GM12878 (cell line): ENCODE measurements around the gene MAML2. TPM values are rescaled to one million over a fixed set of nuclear protein-coding genes. Genes with fewer than 3 reads are reported as not detected.

ENCODE experiments used
- ATAC-seq: fragments of 200-7000 bp; cut with Tn5 transposase; 3 replicates; pipeline ENCODE4 v1.9.1; 2020; ENCODE audit warnings: mild to moderate bottlenecking, moderate library complexity
- BruUV-seq: library from RNA; stranded (reverse); fragments of 400-500 nt; replicated peaks from 2 replicates; lab custom pipeline; 2021; lab: Mats Ljungman, UMichigan
- CTCF ChIA-PET: fragments of 300-600 bp; sonication (Branson Sonifier 250); formaldehyde crosslinking; extraction: SDS; loops from one replicate; lab custom pipeline; 2021; ENCODE audit warnings: inconsistent platforms; lab: Yijun Ruan, JAX
- POLR2A ChIA-PET: fragments of 350-600 bp; formaldehyde crosslinking; extraction: SDS; loops from one replicate; lab custom pipeline; 2021; ENCODE audit warnings: inconsistent platforms; lab: Charles Lee
- RAD21 ChIA-PET: fragments of 300-600 bp; sonication (Branson Sonifier 250); formaldehyde crosslinking; loops from one replicate; lab custom pipeline; 2023; ENCODE audit warnings: antibody characterized with exemption; ENCODE audit not compliant: unreplicated experiment; lab: Charles Lee
- SMC1A ChIA-PET: fragments of 300-600 bp; sonication (Branson Sonifier 250); formaldehyde crosslinking; loops from one replicate; lab custom pipeline; 2023; ENCODE audit not compliant: unreplicated experiment, uncharacterized antibody; lab: Charles Lee
- DNase-seq: peaks from one replicate; pipeline ENCODE4 v3.0.0-alpha.2; 2011; ENCODE audit warnings: low read depth, low spot score
- FAIRE-seq: peaks from 3 replicates; lab custom pipeline; 2011; peaks lifted over from hg19 to GRCh38; lab: Jason Lieb, UNC
- H2AFZ ChIP-seq: 2 replicates; pipeline ENCODE4 v1.6.0; 2011; ENCODE audit warnings: low read depth, low read length, control low read depth; ENCODE audit not compliant: control insufficient read depth
- H3K27ac ChIP-seq: 2 replicates; pipeline ENCODE4 v1.5.1; 2011; ENCODE audit warnings: control low read depth; ENCODE audit not compliant: control insufficient read depth, insufficient read depth
- H3K27me3 ChIP-seq, 2 experiments: replicated peaks in 1 of 2; 2 replicates each; pipeline versions ENCODE4 v1.6.0 to v1.6.1; 2011; ENCODE audit warnings: low read length in 1 of 2; ENCODE audit not compliant: control insufficient read depth in 2 of 2, insufficient read depth in 2 of 2
- H3K36me3 ChIP-seq, 2 experiments: 2 replicates each; pipeline ENCODE4 v1.5.1; 2011; ENCODE audit warnings: low read length in 1 of 2; ENCODE audit not compliant: control insufficient read depth in 2 of 2, insufficient read depth in 2 of 2
- H3K4me1 ChIP-seq: 2 replicates; pipeline ENCODE4 v1.6.1; 2011; ENCODE audit warnings: mild to moderate bottlenecking, low read length, moderate library complexity, mixed read lengths; ENCODE audit not compliant: control insufficient read depth, insufficient read depth
- H3K4me2 ChIP-seq: 2 replicates; pipeline ENCODE4 v1.6.0; 2011; ENCODE audit warnings: control low read depth; ENCODE audit not compliant: control insufficient read depth, insufficient read depth
- H3K4me3 ChIP-seq: fragments of 200-600 bp; sonication (generic); 2 replicates; pipeline ENCODE4 v1.5.1; 2016
- H3K79me2 ChIP-seq: 2 replicates; pipeline ENCODE4 v1.6.0; 2011; ENCODE audit warnings: low read length; ENCODE audit not compliant: control insufficient read depth, insufficient read depth
- H3K9ac ChIP-seq: 2 replicates; pipeline ENCODE4 v1.8.0; 2011; ENCODE audit warnings: low read length, control low read depth, mixed read lengths; ENCODE audit not compliant: control insufficient read depth, insufficient read depth
- H3K9me3 ChIP-seq: replicated peaks from 3 replicates; pipeline ENCODE4 v1.5.1; 2011; ENCODE audit warnings: mild to moderate bottlenecking, low read length; ENCODE audit not compliant: control insufficient read depth, insufficient read depth
- H4K20me1 ChIP-seq: 2 replicates; pipeline ENCODE4 v1.6.0; 2011; ENCODE audit not compliant: control insufficient read depth, insufficient read depth
- FOXK2 ChIP-seq: fragments of 450-650 bp; IDR thresholded peaks from 2 replicates; pipeline ENCODE4 v1.6.1; 2017; ENCODE audit warnings: mild to moderate bottlenecking, moderate library complexity
- PKNOX1 ChIP-seq: fragments of 450-650 bp; IDR thresholded peaks from 2 replicates; pipeline ENCODE4 v1.6.1; 2016; ENCODE audit warnings: mild to moderate bottlenecking
- TCF7 ChIP-seq: IDR thresholded peaks from 2 replicates; pipeline ENCODE4 v1.6.1; 2014; ENCODE audit warnings: antibody characterized with exemption, borderline replicate concordance
- WRNIP1 ChIP-seq: IDR thresholded peaks from 2 replicates; pipeline ENCODE4 v1.6.1; 2011; ENCODE audit warnings: low read depth, low read length, improper control_type of control experiment, borderline replicate concordance
- WGBS: methylation state at CpG from one replicate; pipeline ENCODE4 v1.1.6; 2016; ENCODE audit warnings: low lambda C conversion rate; ENCODE audit not compliant: insufficient replicate concordance, insufficient coverage; ENCODE audit errors: missing lambda C conversion rate; 5-methylcytosine and 5-hydroxymethylcytosine counted together
- in situ Hi-C: fragments of 300-500 bp; cut with MboI; formaldehyde crosslinking; loops from 9 replicates; pipeline ENCODE4 v1.14.3; 2018; ENCODE audit warnings: mixed read lengths
- intact Hi-C: fragments of 100-400 bp; cut with micrococcal nuclease; formaldehyde crosslinking; loops from one replicate; pipeline ENCODE4 v1.14.2; 2022; ENCODE audit not compliant: unreplicated experiment
- polyA plus RNA-seq, 11 experiments: library from polyadenylated mRNA; depleted of rRNA in 4 of 11; unstranded in 6 of 11; stranded (reverse) in 5 of 11; fragments of >200 nt; fragmentation: Nextera tagmentation in 4 of 11; fragmentation: Illumina TruSeq in 1 of 11; extraction: Ambion mirVana in 4 of 11; extraction: Trizol in 1 of 11; gene quantifications; 1 replicate in 1 of 11; 2 replicates in 10 of 11; pipeline versions ENCODE4 v1.2.1 to v1.2.3, GENCODE V29; 2011 to 2016; ENCODE audit warnings: inconsistent platforms in 2 of 11, missing spikeins in 2 of 11, low read depth in 1 of 11
- total RNA-seq, 4 experiments: library from RNA; depleted of rRNA in 3 of 4; stranded (reverse); fragments of >200 nt in 3 of 4; fragmentation: Illumina TruSeq in 1 of 4; extraction: Trizol in 1 of 4; gene quantifications; 2 replicates each; pipeline versions ENCODE4 v1.2.1 to v1.2.3, GENCODE V29; 2013 to 2021

The MAML2 gene
- total and polyA plus RNA-seq, 10 of the 15 experiments (the other 5 are each of a cell fraction or from before 2014, with no cell fraction given): 2.5 to 15.1 (median 12.0) TPM

GRCh38 chr11:96024666-96025065 lies 318.3 kb downstream of the MAML2 start (continued):
- no peak for TF ChIP-seq PKNOX1
- TF ChIP-seq WRNIP1: no peak
- TF ChIP-seq, all 136 proteins: peak for 0

GRCh38 chr11:96023275-96023674 lies 319.7 kb downstream of the MAML2 start:
- Histone ChIP-seq H3K4me2 (no peak overlapping the region), H3K4me1 (no peaks in the 10 kb centered on the region; the same call in 1 of the 2 replicates), H3K79me2 (no peaks in the 10 kb centered on the region), H3K27me3 (no peaks in the 10 kb centered on the region), H4K20me1 (no peaks in the 10 kb centered on the region; the same call in 1 of the 2 replicates), H3K36me3 (no peaks in the 10 kb centered on the region), H3K4me3 (no peak overlapping the region), H3K27ac (no peak overlapping the region), H2AFZ (no peak overlapping the region), H3K9ac (no peak overlapping the region), H3K9me3 (no peaks in the 10 kb centered on the region)
- SMC1A ChIA-PET: interaction anchor here (1.2 kb wide), 1 partner anchor 8 kb away, joined by 4 read pairs; no protein-coding TSS in a partner anchor
- in situ Hi-C loops: no loop called here
- FAIRE-seq (no peak), ATAC-seq (no peak), DNase-seq (no peak)
- intact Hi-C loops: no loop called here
- no peak for TF ChIP-seq FOXK2
- no peak for TF ChIP-seq TCF7
- POLR2A ChIA-PET: interaction anchor here (1.5 kb wide), 1 partner anchor 11 kb away, joined by 3 read pairs; no protein-coding TSS in a partner anchor
- no TSS peak for BruUV-seq
- CTCF ChIA-PET: interaction anchor here (1.1 to 1.6 kb wide), 2 partner anchors 9 to 10 kb away, joined by 4 read pairs; no protein-coding TSS in a partner anchor
- WGBS: 90% methylated on average over 7 of the region's 7 CpGs
- RAD21 ChIA-PET: no interaction called here
